HCT116 (cell line): ENCODE measurements around the gene CSGALNACT2. TPM values are rescaled to one million over a fixed set of nuclear protein-coding genes. Genes with fewer than 3 reads are reported as not detected.

Source experiments
- ATAC-seq: fragments of 200-7000 bp; cut with Tn5 transposase; 2 replicates; pipeline ENCODE4 v1.9.1; 2020; ENCODE audit warnings: mild to moderate bottlenecking, moderate library complexity
- BruUV-seq: library from RNA; stranded (reverse); fragments of 400-500 nt; replicated peaks from 2 replicates; lab custom pipeline; 2021; lab: Mats Ljungman, UMichigan
- CTCF ChIA-PET: fragments of 300-600 bp; sonication (Branson Sonifier 250); formaldehyde crosslinking; loops from one replicate; lab custom pipeline; 2021; ENCODE audit warnings: antibody characterized with exemption; lab: Charles Lee
- POLR2A ChIA-PET: fragments of 300-600, 350-600 bp; sonication (Branson Sonifier 250); formaldehyde crosslinking; loops from one replicate; lab custom pipeline; 2021; ENCODE audit warnings: antibody characterized with exemption; lab: Charles Lee
- RAD21 ChIA-PET, 2 experiments: fragments of 300-600 bp; sonication (Branson Sonifier 250); formaldehyde crosslinking; loops; one replicate each; lab custom pipeline; 2023; ENCODE audit warnings: low total read pairs in 2 of 2; ENCODE audit not compliant: uncharacterized antibody in 2 of 2, unreplicated experiment in 2 of 2, low non-redundant PET in 1 of 2; lab: Charles Lee
- DNase-seq: peaks from one replicate; pipeline ENCODE4 v3.0.0-alpha.2; 2010; ENCODE audit warnings: low read depth, low spot score
- H2AFZ ChIP-seq: fragments of 200-600 bp; shearing (Covaris generic), sonication (generic); 2 replicates; pipeline ENCODE4 v1.6.1; 2017; ENCODE audit warnings: low read depth, mixed run types, mixed read lengths, antibody characterized with exemption, low read length; ENCODE audit not compliant: poor library complexity, severe bottlenecking
- H3K27ac ChIP-seq: 2 replicates; pipeline ENCODE4 v1.5.1; 2012; ENCODE audit warnings: low read depth, low read length
- H3K27me3 ChIP-seq: fragments of 200-600 bp; sonication (generic); 2 replicates; pipeline ENCODE4 v1.6.1; 2016; ENCODE audit warnings: mixed run types, low read length, mixed read lengths; ENCODE audit not compliant: insufficient read depth
- H3K36me3 ChIP-seq, 2 experiments: fragments of 200-500 bp in 1 of 2; fragments of 200-600 bp in 1 of 2; sonication (Bioruptor generic) in 1 of 2; sonication (generic) in 1 of 2; 2 replicates each; pipeline versions ENCODE4 v1.5.1 to v1.6.1; 2014 to 2016; ENCODE audit warnings: low read length in 2 of 2, inconsistent platforms in 1 of 2, mixed read lengths in 1 of 2, mixed run types in 1 of 2; ENCODE audit not compliant: insufficient read depth in 2 of 2, control insufficient read depth in 1 of 2
- H3K4me1 ChIP-seq, 2 experiments: fragments of 200-600 bp in 1 of 2; sonication (generic) in 1 of 2; 2 replicates each; pipeline versions ENCODE4 v1.5.1 to v1.6.1; 2012 to 2017; ENCODE audit warnings: low read length in 2 of 2, inconsistent platforms in 1 of 2, mild to moderate bottlenecking in 1 of 2, mixed read lengths in 1 of 2, mixed run types in 1 of 2, moderate library complexity in 1 of 2; ENCODE audit not compliant: insufficient read depth in 2 of 2, control insufficient read depth in 1 of 2
- H3K4me2 ChIP-seq: fragments of 200-600 bp; sonication (generic); 2 replicates; pipeline ENCODE4 v1.6.1; 2017; ENCODE audit warnings: mixed run types, low read length, mixed read lengths
- H3K4me3 ChIP-seq, 2 experiments: fragments of 200-600 bp in 1 of 2; sonication (generic) in 1 of 2; replicated peaks in 1 of 2; 2 replicates each; pipeline ENCODE4 v1.5.1; 2011 to 2016; ENCODE audit warnings: low read length in 2 of 2, control low read depth in 1 of 2, low read depth in 1 of 2, mild to moderate bottlenecking in 1 of 2, mixed read lengths in 1 of 2, mixed run types in 1 of 2
- H3K79me2 ChIP-seq: fragments of 200-600 bp; sonication (generic); 2 replicates; pipeline ENCODE4 v1.6.1; 2017; ENCODE audit warnings: mild to moderate bottlenecking, mixed run types, low read length, moderate library complexity, mixed read lengths; ENCODE audit not compliant: insufficient read depth
- H3K9ac ChIP-seq: fragments of 200-600 bp; sonication (generic); 2 replicates; pipeline ENCODE4 v1.6.1; 2016; ENCODE audit warnings: low read length, mixed read lengths
- H3K9me2 ChIP-seq: fragments of 200-600 bp; sonication (generic), shearing (Covaris generic); 2 replicates; pipeline ENCODE4 v1.6.1; 2017; ENCODE audit warnings: mixed run types, mild to moderate bottlenecking, moderate library complexity; ENCODE audit not compliant: insufficient read depth
- H3K9me3 ChIP-seq, 2 experiments: fragments of 200-500 bp in 1 of 2; fragments of 200-600 bp in 1 of 2; sonication (Bioruptor generic) in 1 of 2; sonication (generic) in 1 of 2; 2 replicates each; pipeline ENCODE4 v1.6.1; 2014 to 2017; ENCODE audit warnings: low read length in 2 of 2, mixed read lengths in 2 of 2, inconsistent platforms in 1 of 2, low read depth in 1 of 2, mild to moderate bottlenecking in 1 of 2, mixed run types in 1 of 2, moderate library complexity in 1 of 2; ENCODE audit not compliant: control insufficient read depth in 1 of 2, insufficient read depth in 1 of 2
- H4K20me1 ChIP-seq: fragments of 200-600 bp; sonication (generic), shearing (Covaris generic); 2 replicates; pipeline ENCODE4 v1.6.1; 2017; ENCODE audit warnings: mixed run types, mild to moderate bottlenecking, moderate library complexity; ENCODE audit not compliant: insufficient read depth
- CBX3 ChIP-seq: IDR thresholded peaks from 2 replicates; pipeline ENCODE4 v1.6.1; 2012; ENCODE audit warnings: low read depth
- CEBPB ChIP-seq: IDR thresholded peaks from 2 replicates; pipeline ENCODE4 v1.6.1; 2012; ENCODE audit warnings: low read depth
- EGR1 ChIP-seq: IDR thresholded peaks from 2 replicates; pipeline ENCODE4 v1.6.1; 2012; ENCODE audit warnings: low read depth
- ELF1 ChIP-seq: IDR thresholded peaks from 2 replicates; pipeline ENCODE4 v1.6.1; 2012; ENCODE audit warnings: low read depth, borderline replicate concordance
- EZH2 ChIP-seq: fragments of 200-600 bp; sonication (generic); IDR thresholded peaks from 2 replicates; pipeline ENCODE4 v1.6.1; 2017; ENCODE audit warnings: antibody characterized with exemption, mixed run types
- EZH2phosphoT487 ChIP-seq: fragments of 200-600 bp; IDR thresholded peaks from 2 replicates; pipeline ENCODE4 v1.6.1; 2018; ENCODE audit warnings: antibody characterized with exemption, borderline replicate concordance
- JUND ChIP-seq: IDR thresholded peaks from 2 replicates; pipeline ENCODE4 v1.6.1; 2012
- SP1 ChIP-seq: IDR thresholded peaks from 2 replicates; pipeline ENCODE4 v1.6.1; 2012; ENCODE audit warnings: low read depth
- SRF ChIP-seq: IDR thresholded peaks from 2 replicates; pipeline ENCODE4 v1.6.1; 2012; ENCODE audit warnings: low read depth
- TCF7L2 ChIP-seq: IDR thresholded peaks from 2 replicates; pipeline ENCODE4 v1.7.0; 2011; ENCODE audit warnings: borderline replicate concordance, inconsistent platforms; ENCODE audit not compliant: insufficient read depth, insufficient read length; ENCODE audit errors: extremely low read depth
- YY1 ChIP-seq: IDR thresholded peaks from 2 replicates; pipeline ENCODE4 v1.6.1; 2011; ENCODE audit warnings: low read length, low read depth, moderate library complexity, mild to moderate bottlenecking; ENCODE audit not compliant: insufficient replicate concordance; ENCODE audit errors: extremely low read depth
- ZFX ChIP-seq: fragments of 450-650 bp; IDR thresholded peaks from 2 replicates; pipeline ENCODE4 v1.6.1; 2017
- ZNF274 ChIP-seq: fragments of 200-500 bp; sonication (Bioruptor generic); IDR thresholded peaks from 2 replicates; pipeline ENCODE4 v1.6.1; 2014; ENCODE audit warnings: mild to moderate bottlenecking, low read depth, low read length, inconsistent platforms
- intact Hi-C: fragments of 100-400 bp; cut with micrococcal nuclease; formaldehyde crosslinking; loops from 2 replicates; pipeline ENCODE4 v1.10.0; 2022
- total RNA-seq: library from RNA; stranded (reverse); gene quantifications from one replicate; pipeline ENCODE4 v1.2.1, GENCODE V29; 2021; ENCODE audit not compliant: unreplicated experiment
- TF ChIP-seq, protein P1 (sequence below): IDR thresholded peaks from 2 replicates; pipeline ENCODE4 v1.6.1; 2012
- TF ChIP-seq, protein P2 (sequence below): IDR thresholded peaks from 2 replicates; pipeline ENCODE4 v1.6.1; 2011; ENCODE audit warnings: mild to moderate bottlenecking, low read length, moderate library complexity; ENCODE audit not compliant: insufficient replicate concordance; ENCODE audit errors: extremely low read depth
- TF ChIP-seq, protein P3 (sequence below): IDR thresholded peaks from 2 replicates; pipeline ENCODE4 v1.6.1; 2012

Gene CSGALNACT2
- total RNA-seq, 1 experiment from 2014 or later = 9.9 TPM

DNA sequence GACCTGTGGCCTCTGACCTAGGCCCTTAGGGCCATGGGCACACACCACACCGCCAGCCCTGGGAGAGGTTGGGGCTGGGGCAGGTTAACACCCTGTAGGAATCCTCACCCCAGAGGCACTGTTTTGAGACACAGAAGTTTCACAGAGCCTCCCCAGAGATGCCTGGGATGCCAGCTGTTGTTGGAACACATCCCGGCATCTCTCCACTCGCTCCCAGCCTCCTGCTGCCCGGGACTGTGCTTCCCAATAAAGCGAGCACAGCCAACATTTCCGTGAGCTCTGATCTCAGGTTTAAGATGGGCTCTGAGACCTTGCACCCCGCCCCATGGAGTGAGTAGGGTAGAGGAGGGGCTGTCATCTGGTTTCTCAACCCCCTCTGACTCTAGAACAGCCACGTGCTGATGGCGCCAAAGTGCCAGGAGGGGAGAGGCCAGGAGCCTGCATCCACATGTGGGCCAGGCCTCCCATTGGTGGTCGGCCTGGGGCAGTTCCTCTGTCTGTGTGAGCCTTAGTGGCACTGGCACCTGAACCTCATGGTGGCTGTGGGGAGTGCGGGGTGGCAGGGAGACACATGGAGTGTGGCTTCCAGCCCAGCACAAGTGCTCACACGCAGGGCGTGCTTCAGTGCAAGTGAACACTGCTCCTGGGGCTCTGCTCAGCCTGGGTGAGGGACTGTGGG, 73.9 kb downstream of the CSGALNACT2 start:
- intact Hi-C loops = no loop called here
- no peak overlapping the region for H3K27ac ChIP-seq
- ATAC-seq (no peak), DNase-seq (no peak)
- H2AFZ ChIP-seq = no peak overlapping the region
- TF ChIP-seq SRF = no peak
- no peak for TF ChIP-seq ZFX
- TF ChIP-seq ELF1 = no peak
- TF ChIP-seq SP1 = no peak
- TF ChIP-seq, protein P1, sequence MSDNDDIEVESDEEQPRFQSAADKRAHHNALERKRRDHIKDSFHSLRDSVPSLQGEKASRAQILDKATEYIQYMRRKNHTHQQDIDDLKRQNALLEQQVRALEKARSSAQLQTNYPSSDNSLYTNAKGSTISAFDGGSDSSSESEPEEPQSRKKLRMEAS = no peak
- no peak for TF ChIP-seq YY1
- no peak for TF ChIP-seq ZNF274
- no peak for TF ChIP-seq JUND
- TF ChIP-seq CBX3 = no peak
- TF ChIP-seq, protein P2, sequence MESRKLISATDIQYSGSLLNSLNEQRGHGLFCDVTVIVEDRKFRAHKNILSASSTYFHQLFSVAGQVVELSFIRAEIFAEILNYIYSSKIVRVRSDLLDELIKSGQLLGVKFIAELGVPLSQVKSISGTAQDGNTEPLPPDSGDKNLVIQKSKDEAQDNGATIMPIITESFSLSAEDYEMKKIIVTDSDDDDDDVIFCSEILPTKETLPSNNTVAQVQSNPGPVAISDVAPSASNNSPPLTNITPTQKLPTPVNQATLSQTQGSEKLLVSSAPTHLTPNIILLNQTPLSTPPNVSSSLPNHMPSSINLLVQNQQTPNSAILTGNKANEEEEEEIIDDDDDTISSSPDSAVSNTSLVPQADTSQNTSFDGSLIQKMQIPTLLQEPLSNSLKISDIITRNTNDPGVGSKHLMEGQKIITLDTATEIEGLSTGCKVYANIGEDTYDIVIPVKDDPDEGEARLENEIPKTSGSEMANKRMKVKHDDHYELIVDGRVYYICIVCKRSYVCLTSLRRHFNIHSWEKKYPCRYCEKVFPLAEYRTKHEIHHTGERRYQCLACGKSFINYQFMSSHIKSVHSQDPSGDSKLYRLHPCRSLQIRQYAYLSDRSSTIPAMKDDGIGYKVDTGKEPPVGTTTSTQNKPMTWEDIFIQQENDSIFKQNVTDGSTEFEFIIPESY = no peak
- TF ChIP-seq, protein P3, sequence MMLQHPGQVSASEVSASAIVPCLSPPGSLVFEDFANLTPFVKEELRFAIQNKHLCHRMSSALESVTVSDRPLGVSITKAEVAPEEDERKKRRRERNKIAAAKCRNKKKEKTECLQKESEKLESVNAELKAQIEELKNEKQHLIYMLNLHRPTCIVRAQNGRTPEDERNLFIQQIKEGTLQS = no peak
- no peak for TF ChIP-seq TCF7L2
- TF ChIP-seq EGR1 = no peak
- TF ChIP-seq CEBPB = no peak
- TF ChIP-seq EZH2 = no peak
- no peak for TF ChIP-seq EZH2phosphoT487
- no peaks in the 10 kb centered on the region for H3K9me2 ChIP-seq
- no peak overlapping the region for H3K9ac ChIP-seq
- ChIA-PET RAD21 (no interaction called here), POLR2A (no interaction called here), CTCF (interaction anchor here (4.7 kb wide), 1 partner anchor 7 kb away, joined by 39 read pairs; no protein-coding TSS in a partner anchor)
- H3K79me2 ChIP-seq = no peaks in the 10 kb centered on the region
- no peaks in the 10 kb centered on the region for H3K27me3 ChIP-seq
- H3K36me3 ChIP-seq = no peaks in the 10 kb centered on the region
- H3K4me2 ChIP-seq = no peak overlapping the region
- no peaks in the 10 kb centered on the region for H3K9me3 ChIP-seq
- H3K4me3 ChIP-seq = no peak overlapping the region
- no TSS peak for BruUV-seq
- H3K4me1 ChIP-seq = peaks cover 16 to 28% of the 10 kb centered on the region in 2 experiments
- no peaks in the 10 kb centered on the region for H4K20me1 ChIP-seq
